T-helper 1 cell treated with Interleukin-12 subunit alpha and Interleukin-12 subunit beta and Interleukin-4 antibody, amounts not matched to agents 30 μg/mL and 1 μg/mL, for 36 hours (primary cell): ENCODE results near the gene SCGB1C1.

Experiments used
- H3K27ac Mint-ChIP-seq: one replicate; pipeline ENCODE4 v1.8.0; 2021; ENCODE audit warnings: mild to moderate bottlenecking, mixed read lengths
- H3K27me3 Mint-ChIP-seq: one replicate; pipeline ENCODE4 v1.8.0; 2021; ENCODE audit warnings: low read depth, mixed read lengths
- H3K36me3 Mint-ChIP-seq: one replicate; pipeline ENCODE4 v1.8.0; 2021; ENCODE audit warnings: low read depth, mixed read lengths
- H3K4me1 Mint-ChIP-seq: one replicate; pipeline ENCODE4 v1.8.0; 2021; ENCODE audit warnings: low read depth, mixed read lengths
- H3K4me3 Mint-ChIP-seq: one replicate; pipeline ENCODE4 v1.8.0; 2021; ENCODE audit warnings: mild to moderate bottlenecking, moderate library complexity, mixed read lengths
- H3K9me3 Mint-ChIP-seq: one replicate; pipeline ENCODE4 v1.8.0; 2021; ENCODE audit warnings: mixed read lengths

Gene SCGB1C1

GRCh38 chr11:221539-221938 is 28.7 kb downstream of the SCGB1C1 start:
- Mint-ChIP-seq H3K27me3 (no peaks in the 10 kb centered on the region), H3K4me1 (peaks cover 10% of the 10 kb centered on the region), H3K4me3 (no peak overlapping the region), H3K27ac (no peak overlapping the region), H3K9me3 (no peaks in the 10 kb centered on the region), H3K36me3 (peaks cover 5% of the 10 kb centered on the region)

DNA sequence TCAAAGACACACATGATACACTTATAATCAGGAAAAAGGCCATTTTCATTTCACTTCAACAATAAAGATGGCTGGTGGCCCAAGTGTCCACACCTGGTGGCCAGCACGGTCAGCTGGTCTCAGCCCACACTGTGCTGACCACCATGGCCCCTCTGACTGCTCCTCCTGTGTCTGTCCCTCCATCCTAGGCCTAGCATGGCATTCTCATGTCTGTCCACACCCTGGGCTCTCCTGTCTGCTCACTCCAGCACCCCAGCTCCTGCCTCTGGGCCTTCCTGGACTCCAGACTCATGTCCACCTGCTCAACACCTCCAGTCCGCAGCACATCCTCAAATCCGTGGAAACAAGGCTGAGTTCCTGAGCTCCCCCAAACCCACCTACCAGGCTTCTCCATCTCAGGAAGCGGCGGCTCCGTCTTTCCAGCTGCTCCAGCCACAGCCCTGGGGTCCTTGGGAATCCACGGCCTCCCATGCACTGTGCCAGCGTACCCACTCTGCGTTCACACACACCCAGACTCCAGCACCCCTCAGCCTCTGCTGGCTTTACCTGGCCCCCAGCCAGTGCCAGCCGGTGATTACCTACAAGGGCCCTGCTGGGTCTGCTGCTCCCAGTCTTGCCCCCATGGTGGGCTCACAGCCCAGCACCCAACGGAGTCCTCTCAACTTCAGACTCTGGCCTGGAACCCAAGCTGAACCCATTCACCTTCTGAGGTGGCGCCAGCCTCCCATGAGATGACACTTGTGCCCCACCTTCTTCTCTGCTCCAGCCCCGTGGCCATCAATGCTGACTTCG is 29.3 kb downstream of the SCGB1C1 start:
- H3K4me1 Mint-ChIP-seq, result peaks cover 10% of the 10 kb centered on the region
- no peaks in the 10 kb centered on the region for H3K27me3 Mint-ChIP-seq
- H3K4me3 Mint-ChIP-seq, result no peak overlapping the region
- no peak overlapping the region for H3K27ac Mint-ChIP-seq
- no peaks in the 10 kb centered on the region for H3K9me3 Mint-ChIP-seq
- H3K36me3 Mint-ChIP-seq, result peaks cover 5% of the 10 kb centered on the region

- Mint-ChIP-seq H3K4me1 (peaks cover 7% of the 10 kb centered on the region), H3K27ac (no peak overlapping the region), H3K9me3 (no peaks in the 10 kb centered on the region), H3K27me3 (no peaks in the 10 kb centered on the region), H3K4me3 (no peak overlapping the region), H3K36me3 (peaks cover 5% of the 10 kb centered on the region)
These were observed 30.3 kb downstream of the SCGB1C1 start for GRCh38 chr11:223026-223789.

DNA sequence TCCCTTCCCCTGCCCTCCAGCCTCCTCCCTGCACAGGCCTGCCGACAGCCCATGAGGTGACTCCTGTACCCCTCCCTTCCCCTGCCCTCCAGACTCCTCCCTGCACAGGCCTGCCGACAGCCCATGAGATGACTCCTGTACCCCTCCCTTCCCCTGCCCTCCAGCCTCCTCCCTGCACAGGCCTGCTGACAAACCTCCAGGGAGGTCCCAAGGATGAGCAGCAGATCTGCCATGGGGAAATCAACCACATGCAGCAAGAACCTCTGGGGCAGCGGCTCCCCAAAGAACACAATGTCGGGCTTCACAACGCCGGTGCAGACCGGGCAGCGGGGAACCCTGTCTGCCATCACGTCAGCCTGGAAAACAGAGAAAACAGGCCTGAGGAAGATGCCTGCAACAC is 31.0 kb downstream of the SCGB1C1 start:
- H3K4me1 Mint-ChIP-seq, result peaks cover 7% of the 10 kb centered on the region
- no peak overlapping the region for H3K27ac Mint-ChIP-seq
- H3K27me3 Mint-ChIP-seq, result no peaks in the 10 kb centered on the region
- no peaks in the 10 kb centered on the region for H3K9me3 Mint-ChIP-seq
- no peak overlapping the region for H3K4me3 Mint-ChIP-seq
- peaks cover 5% of the 10 kb centered on the region for H3K36me3 Mint-ChIP-seq

DNA sequence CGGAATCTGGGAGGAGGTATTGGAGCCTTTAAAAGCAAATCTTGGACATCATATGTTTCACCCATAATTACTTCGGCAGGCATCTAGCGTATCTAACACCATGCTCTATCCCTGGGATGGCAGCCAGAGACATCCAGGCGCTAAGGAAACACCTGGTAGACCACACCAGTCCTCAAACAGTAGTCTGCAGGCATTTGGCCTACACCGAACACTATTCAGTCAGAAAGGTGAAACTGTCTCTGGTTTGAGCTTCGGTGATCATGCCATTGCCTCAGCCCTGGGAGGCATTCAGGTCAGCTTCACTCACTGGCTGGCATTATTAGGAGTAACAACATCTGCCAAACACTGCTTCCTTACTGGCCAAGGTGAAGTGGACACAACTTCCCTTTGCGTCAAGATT is 31.5 kb downstream of the SCGB1C1 start:
- H3K9me3 Mint-ChIP-seq, result no peaks in the 10 kb centered on the region
- H3K4me3 Mint-ChIP-seq, result no peak overlapping the region
- peaks cover 5% of the 10 kb centered on the region for H3K36me3 Mint-ChIP-seq
- H3K27me3 Mint-ChIP-seq, result no peaks in the 10 kb centered on the region
- no peak overlapping the region for H3K27ac Mint-ChIP-seq
- H3K4me1 Mint-ChIP-seq, result peaks cover 7% of the 10 kb centered on the region

- Mint-ChIP-seq H3K27ac (no peak overlapping the region), H3K4me3 (no peak overlapping the region), H3K36me3 (peaks cover 7% of the 10 kb centered on the region), H3K9me3 (no peaks in the 10 kb centered on the region), H3K27me3 (no peaks in the 10 kb centered on the region), H3K4me1 (peaks cover 7% of the 10 kb centered on the region)
These were observed 33.0 kb downstream of the SCGB1C1 start for GRCh38 chr11:225734-226453.

- Mint-ChIP-seq H3K27ac (no peak overlapping the region), H3K27me3 (no peaks in the 10 kb centered on the region), H3K36me3 (peaks cover 7% of the 10 kb centered on the region), H3K4me1 (peaks cover 7% of the 10 kb centered on the region), H3K9me3 (no peaks in the 10 kb centered on the region), H3K4me3 (no peak overlapping the region)
These were observed 35.0 kb downstream of the SCGB1C1 start for GRCh38 chr11:227824-228379.

DNA sequence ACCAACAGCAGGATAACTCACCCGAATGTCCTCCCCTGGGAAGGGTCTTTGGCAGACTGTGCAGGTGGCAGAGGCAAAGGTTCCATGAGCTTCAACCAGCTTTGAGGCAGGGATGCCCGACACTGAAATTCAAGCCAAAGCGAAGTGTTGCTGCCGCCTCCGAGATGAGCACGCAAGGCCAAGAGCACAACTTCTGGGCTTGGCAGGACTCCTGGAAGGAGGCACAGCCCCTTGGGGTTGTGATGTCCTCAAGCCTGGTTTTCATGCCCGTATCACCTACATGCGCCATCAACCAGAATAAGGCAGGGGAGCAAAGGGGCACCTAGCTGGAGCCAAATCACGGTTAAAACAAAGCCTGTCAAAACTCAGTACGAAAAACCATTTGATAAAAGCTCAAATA is 37.6 kb downstream of the SCGB1C1 start:
- peaks cover 12% of the 10 kb centered on the region for H3K4me1 Mint-ChIP-seq
- no peak overlapping the region for H3K27ac Mint-ChIP-seq
- no peaks in the 10 kb centered on the region for H3K9me3 Mint-ChIP-seq
- H3K36me3 Mint-ChIP-seq, result peaks cover 4% of the 10 kb centered on the region
- no peaks in the 10 kb centered on the region for H3K27me3 Mint-ChIP-seq
- H3K4me3 Mint-ChIP-seq, result no peak overlapping the region

DNA sequence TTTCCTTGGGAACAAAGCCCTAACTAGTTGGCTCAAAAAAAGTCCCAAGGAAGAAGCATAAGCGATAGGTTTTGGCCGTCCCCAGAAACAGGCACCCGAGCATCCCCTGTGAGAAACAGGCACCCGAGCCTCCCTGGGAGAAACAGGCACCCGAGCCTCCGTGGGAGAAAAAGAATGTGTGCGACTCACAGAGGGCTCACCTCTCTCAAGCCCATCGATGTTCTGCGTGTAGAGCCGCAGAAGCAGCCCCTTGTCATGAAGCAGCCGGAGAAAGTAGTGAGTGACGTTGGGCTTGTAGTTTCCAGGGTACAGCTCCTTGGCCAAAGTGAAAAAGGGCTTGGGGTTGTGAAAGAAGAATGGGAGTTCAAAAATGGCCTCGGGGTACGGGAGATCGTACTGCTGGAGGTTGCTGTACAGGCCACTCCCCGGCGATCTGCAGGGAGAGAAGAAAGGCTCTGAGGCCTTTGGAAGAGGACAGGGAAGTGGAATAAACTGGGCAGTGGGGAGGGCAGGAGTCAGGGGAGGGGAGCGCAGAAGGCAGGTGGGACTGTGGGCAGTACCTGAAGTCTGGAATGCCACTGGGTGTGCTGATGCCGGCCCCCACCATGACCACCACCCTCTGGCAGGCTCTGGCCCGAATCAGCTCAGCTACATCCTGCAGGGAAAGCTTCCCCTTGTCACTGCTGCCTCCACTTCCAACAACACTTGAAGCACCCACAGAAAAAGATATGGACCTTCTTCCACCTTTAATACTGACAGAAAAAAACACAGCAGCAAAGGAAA is 40.1 kb downstream of the SCGB1C1 start:
- Mint-ChIP-seq H3K4me3 (no peak overlapping the region), H3K36me3 (peaks cover 1% of the 10 kb centered on the region), H3K4me1 (peaks cover 16% of the 10 kb centered on the region), H3K27me3 (no peaks in the 10 kb centered on the region), H3K27ac (no peak overlapping the region), H3K9me3 (no peaks in the 10 kb centered on the region)

GRCh38 chr11:235180-235579 is 42.3 kb downstream of the SCGB1C1 start:
- no peaks in the 10 kb centered on the region for H3K9me3 Mint-ChIP-seq
- H3K4me3 Mint-ChIP-seq, result peak overlapping the region; percentile 97
- H3K27ac Mint-ChIP-seq, result peak overlapping the region; percentile 91
- H3K36me3 Mint-ChIP-seq, result peaks cover 7% of the 10 kb centered on the region
- peaks cover 36% of the 10 kb centered on the region for H3K4me1 Mint-ChIP-seq
- H3K27me3 Mint-ChIP-seq, result no peaks in the 10 kb centered on the region

DNA sequence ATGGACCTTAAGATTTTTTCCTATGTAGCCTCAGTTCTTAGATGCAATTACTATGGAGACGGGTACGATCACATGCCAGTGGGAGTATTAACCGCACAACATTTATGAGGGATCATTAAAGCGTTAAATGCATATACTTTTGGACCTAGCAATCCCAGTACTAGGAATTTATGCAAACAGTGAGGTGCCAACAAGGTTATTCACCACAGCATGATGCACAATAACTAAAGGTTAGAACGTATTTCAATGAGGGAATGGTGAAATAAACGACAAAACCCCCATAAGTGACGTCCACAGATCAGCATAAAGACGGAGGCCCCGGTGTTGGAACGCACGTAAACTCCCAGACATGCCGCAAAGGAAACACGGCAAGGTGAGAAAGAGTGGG is 42.7 kb downstream of the SCGB1C1 start:
- H3K36me3 Mint-ChIP-seq, result peaks cover 10% of the 10 kb centered on the region
- H3K4me3 Mint-ChIP-seq, result peak overlapping the region; percentile 97
- H3K27me3 Mint-ChIP-seq, result no peaks in the 10 kb centered on the region
- no peaks in the 10 kb centered on the region for H3K9me3 Mint-ChIP-seq
- H3K4me1 Mint-ChIP-seq, result peaks cover 38% of the 10 kb centered on the region
- H3K27ac Mint-ChIP-seq, result peak overlapping the region; percentile 91

- peaks cover 12% of the 10 kb centered on the region for H3K36me3 Mint-ChIP-seq
- peaks cover 40% of the 10 kb centered on the region for H3K4me1 Mint-ChIP-seq
- no peaks in the 10 kb centered on the region for H3K9me3 Mint-ChIP-seq
- H3K4me3 Mint-ChIP-seq, result peak within 1 kb of the TSS; percentile 97
- peak within 1 kb of the TSS; percentile 99 for H3K27ac Mint-ChIP-seq
- H3K27me3 Mint-ChIP-seq, result no peaks in the 10 kb centered on the region
These were observed 43.3 kb downstream of the SCGB1C1 start, which contains the start of gene SIRT3 for GRCh38 chr11:235997-236773. Gene SIRT3, minus strand, starts transcription at chr11:236342. Its CDS starts 14 bp downstream, at chr11:236328.
